GM18907 (cell line): ENCODE data around the gene ATP13A1.
A peak's percentile ranks its signal among the peaks of the same experiment; 100 is the strongest.
"Not testable (repeated sequence)": the region's sequence is repeated elsewhere in the genome, so short reads cannot be mapped to it uniquely, and the experiment has no call there.

Experiments used
- ATAC-seq: cut with Tn5 transposase; IDR thresholded peaks from one replicate; pipeline ENCODE4 v1.9.1; 2021; ENCODE audit warnings: mild to moderate bottlenecking, moderate library complexity; ENCODE audit not compliant: unreplicated experiment

ATP13A1 gene

DNA sequence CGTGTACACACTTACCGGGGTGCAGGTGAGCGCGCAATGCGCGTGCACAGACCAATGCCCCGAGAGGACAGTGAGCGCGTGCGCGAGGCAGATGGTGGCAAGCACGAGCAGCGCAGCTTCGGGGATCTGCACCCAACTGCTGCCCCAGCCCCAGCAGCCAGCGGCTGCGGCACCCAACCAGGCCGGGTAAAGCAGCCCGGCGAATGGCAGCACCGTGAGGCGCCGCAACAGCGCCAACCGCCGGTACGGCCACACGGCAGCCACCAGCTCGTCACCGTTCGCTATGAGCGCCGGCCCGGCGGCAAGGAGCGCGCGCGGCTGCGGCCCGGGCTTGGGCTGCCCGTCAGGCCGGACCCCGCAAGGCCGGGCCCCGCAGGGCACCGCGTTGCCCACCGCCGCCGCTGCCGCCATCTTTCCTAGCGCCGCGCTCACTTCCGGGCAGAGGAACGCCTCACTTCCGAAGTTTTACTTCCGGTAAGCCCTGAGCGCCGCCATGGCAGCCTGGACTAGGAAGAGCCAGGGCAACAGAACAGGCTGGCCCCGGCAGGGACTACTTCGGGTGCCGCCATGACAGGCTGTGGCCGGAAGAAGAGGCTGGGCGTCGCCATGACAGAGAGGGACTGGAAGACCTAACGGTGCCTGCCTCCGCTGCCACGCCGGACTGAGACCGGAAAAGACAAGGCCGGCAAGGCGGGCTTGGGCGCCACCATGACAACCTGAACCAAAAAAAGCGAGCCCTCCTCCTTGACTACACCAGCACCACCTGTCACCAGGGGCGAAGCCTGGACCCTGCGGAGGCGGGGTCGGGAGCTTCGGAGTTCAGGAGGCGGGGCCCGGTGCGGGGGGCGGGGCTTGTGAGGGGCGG is at the start of gene ATP13A1:
TSS of gene ATP13A1 (minus strand) at position 421 of the 865 bp plus-strand sequence. CDS start at position 411, 10 bp downstream.
- peak; percentile 76 for ATAC-seq

DNA sequence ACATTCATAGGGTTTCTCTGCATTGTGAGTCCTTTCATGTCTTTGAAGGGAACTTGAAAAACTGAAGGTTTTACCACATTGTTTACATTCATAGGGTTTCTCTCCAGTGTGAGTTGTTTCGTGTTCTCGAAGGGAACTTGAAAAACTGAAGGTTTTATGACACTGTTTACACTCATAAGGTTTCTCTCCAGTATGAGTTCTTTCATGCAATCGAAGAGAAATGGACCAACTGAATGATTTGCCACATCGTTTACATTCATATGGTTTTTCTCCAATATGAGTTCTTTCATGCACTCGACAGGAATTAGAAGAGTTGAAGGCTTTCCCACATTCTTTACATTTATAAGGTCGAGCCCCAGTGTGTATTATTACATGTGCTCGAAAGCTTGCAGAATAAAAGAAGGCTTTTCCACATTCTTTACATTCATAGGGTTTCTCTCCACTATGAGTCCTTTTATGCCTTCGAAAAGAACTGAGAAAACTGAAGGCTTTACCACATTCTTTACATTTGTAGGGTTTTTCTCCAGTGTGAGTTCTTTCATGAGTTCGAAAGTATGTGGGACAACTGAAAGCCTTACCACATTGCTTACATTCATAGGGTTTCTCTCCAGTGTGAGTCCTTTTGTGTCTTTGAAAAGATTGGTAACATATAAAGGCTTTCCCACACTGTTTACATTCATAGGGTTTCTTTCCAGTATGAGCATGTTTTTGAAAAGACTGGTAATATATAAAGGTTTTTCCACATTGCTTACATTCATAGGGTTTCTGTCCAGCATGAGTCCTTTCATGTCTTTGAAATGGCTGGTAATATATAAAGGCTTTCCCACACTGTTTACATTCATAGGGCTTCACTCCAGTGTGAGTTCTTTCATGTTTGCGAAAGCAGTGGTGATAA is 48.7 kb upstream of the ATP13A1 start:
- no peak for ATAC-seq

DNA sequence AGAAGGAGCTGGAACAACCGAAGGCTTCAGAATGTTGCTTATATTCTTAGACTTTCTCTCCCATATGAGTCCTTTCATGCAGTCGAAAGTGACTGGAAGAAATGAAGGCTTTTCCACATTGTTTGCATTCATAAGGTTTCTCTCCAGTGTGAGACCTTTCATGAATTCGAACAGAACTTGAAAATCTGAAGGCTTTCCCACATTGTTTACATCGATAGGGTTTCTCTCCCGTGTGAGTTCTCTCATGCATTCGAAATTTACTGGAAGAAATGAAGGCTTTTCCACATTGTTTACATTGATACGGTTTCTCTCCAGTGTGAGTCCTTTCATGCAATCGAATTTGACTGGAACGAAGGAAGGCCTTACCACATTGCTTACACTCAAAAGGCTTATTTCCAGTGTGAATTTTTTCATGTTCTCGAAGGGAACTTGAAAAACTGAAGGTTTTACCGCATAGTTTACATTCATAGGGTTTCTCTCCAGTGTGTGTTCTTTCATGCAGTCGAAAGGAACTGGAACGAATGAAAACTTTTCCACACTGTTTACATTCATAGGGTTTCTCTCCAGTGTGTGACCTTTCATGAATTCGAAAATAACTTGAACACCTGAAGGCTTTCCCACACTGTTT is 47.9 kb upstream of the ATP13A1 start:
- no peak for ATAC-seq

DNA sequence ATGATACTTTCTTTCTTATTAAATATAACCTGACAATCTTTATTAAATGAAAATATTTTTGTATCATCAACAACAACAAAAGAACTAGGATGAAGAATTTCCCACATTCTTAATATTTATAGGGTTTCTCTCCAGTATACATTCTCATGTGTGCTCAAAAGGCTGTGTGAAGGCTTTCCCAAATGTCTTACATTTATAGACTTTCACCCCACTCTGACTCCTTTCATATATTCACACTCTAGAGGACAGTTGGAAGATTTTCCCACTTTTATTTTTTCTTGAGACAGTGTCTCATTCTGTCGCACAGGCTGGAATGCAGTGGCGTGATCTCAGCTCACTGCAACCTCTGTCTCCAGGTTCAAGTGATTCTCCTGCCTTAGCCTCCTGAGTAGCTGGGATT is 47.0 kb upstream of the ATP13A1 start:
- no peak for ATAC-seq

DNA sequence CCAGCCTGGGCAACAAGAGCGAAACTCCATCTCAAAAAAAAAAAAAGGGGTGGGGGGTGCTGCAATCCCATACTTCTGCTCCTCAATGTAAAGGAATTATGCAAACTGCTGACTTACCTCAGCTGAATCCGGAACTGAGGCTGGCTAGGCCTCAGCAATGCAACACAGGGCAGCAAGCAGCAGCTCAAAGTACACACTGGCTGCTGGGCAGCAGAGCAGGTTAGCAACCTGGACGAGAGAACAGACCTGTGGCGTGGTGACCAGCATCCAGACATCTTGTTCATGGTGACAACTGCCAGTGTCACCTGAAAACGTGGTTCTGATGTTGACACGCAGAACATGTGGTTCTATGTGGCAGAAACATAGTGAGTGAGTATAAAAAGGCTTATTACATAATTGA is 41.4 kb upstream of the ATP13A1 start:
- ATAC-seq: no peak

DNA sequence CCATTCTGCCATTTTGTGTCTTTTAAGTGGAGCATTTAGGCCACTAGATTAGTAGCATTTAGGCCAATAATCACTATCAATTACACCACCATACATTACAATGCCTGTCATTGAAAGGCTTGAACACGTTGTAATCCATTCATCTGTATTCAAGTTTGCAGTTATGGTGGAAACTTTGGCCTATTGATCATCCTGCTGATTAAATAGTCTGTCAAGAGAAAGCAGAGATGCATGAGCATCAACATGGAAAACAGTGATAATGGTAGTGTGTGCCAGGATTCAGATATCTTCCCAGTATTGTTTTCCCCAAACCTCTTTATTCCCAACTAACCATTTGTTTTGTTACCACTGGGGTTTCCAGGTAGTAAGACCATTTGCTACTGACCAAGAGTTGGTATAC is 37.0 kb upstream of the ATP13A1 start:
- ATAC-seq: not testable (repeated sequence)

DNA sequence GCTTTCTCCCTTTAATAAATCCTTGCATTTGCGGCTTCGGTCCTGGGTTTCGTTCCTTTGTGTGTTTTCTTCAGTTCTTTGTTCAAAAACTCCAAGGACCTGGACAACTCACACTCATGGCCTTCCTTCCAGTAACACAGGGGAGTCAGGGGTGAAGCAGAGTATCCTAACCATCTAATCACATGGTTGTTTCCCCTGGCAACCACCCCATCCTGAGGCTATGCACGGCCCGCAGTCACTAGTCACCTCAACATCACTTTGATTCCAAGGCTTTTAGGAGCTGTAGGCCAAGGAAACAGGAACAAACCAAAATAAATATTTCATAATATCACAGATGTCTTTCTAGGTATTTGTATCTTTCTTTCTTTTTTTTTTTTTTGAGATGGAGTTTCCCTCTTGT is 34.1 kb upstream of the ATP13A1 start:
- ATAC-seq: no peak

DNA sequence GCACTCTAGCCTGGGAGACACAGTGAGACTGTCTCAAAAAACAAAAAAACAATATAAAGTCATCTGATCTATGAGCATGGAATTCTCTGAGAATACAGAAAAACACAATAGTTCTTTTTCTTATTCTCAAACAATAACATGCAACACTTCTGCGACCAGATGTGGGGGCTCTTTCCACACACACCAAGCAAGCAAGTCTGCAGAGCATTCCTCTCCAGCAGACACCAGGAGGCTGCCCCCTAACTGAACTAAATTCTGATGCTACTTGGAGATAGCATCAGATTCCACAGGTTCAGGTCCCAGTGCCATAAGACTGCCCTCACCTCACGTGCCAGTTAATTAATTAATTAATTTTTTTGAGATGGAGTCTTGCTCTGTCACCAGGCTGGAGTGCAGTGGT is 32.9 kb upstream of the ATP13A1 start:
- ATAC-seq: no peak

DNA sequence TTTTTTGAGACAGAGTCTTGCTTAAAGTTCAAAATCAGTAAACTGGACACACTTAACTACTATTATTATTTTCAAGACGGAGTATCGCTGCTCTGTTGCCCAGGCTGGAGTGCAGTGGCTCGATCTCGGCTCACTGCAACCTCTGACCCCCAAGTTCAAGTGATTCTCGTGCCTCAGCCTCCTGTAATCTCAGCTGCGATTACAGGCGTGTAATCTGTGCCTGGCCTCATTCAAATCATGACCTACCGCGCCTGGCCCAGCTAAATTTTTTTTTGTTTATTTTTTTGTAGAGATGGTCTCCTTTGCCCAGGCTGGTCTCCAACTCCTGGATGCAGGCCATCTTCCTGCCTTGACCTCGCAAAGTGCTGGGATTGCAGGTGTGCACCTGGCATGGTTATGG is 28.2 kb upstream of the ATP13A1 start:
- ATAC-seq: no peak

DNA sequence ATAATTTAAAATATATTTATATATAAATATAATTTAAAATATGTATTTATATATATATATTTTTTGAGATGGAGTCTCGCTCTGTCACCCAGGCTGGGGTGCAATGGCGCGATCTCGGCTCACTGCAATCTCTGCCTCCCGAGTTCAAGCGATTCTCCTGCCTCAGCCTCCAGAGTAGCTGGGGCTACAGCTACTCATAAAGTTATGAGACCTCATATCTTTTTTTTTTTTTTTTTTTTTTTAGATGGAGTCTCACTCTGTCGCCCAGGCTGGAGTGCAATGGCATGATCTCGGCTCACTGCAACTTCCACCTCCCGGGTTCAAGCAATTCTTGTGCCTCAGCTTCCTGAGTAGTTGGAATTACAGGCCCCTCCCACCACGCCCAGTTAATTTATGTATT is 25.5 kb upstream of the ATP13A1 start:
- ATAC-seq: not testable (repeated sequence)

DNA sequence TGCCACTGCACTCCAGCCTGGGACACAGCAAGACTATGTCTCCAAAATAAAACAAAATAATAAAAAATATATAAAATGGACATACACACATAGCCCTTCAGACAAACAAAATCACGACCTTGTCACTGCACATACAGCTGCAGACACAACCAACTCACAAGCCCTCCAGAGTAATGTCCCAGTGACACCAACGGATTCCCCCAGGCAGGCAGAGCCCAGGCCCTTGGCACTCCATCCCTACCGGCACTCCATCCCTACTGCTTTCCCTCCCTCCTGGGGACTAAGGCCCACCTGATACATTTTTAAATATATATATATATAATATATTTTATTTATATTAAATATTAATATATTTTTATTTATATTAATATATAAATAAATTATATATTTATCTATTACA is 23.6 kb upstream of the ATP13A1 start:
- no peak for ATAC-seq

DNA sequence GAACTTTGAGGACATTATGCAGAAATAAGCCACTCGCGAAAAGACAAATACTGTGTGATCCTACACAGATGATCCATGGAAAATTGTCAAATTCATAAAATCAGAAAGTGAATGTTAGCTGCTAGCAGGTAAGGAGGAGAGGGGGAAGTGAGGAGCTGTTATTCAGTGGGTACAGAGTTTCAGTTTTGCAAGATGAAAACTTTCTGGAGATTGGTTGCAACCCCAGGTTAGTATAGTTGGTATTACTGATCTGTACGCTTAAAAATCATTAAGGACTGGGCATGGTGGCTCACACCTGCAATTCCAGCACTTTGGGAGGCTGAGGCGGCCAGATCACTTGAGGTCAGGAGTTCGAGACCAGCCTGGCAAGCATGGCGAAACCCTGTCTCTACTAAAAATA is 23.1 kb upstream of the ATP13A1 start:
- no peak for ATAC-seq

DNA sequence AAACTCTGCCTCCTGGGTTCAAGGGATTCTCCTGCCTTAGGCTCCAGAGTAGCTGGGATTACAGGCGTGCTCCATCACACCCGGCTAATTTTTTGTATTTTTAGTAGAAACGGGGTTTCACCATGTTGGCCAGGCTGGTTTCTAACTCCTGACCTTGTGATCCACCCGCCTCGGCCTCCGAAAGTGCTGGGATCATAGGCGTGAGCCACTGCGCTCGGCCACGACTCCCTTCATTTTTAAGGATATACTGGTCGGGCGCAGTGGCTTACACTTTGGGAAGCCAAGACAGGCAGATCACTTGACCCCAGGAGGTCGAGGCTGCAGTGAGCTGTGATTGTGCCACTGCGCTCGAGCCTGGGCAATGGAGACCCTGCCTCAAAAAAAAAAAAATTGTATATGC is 22.6 kb upstream of the ATP13A1 start:
- ATAC-seq: not testable (repeated sequence)

DNA sequence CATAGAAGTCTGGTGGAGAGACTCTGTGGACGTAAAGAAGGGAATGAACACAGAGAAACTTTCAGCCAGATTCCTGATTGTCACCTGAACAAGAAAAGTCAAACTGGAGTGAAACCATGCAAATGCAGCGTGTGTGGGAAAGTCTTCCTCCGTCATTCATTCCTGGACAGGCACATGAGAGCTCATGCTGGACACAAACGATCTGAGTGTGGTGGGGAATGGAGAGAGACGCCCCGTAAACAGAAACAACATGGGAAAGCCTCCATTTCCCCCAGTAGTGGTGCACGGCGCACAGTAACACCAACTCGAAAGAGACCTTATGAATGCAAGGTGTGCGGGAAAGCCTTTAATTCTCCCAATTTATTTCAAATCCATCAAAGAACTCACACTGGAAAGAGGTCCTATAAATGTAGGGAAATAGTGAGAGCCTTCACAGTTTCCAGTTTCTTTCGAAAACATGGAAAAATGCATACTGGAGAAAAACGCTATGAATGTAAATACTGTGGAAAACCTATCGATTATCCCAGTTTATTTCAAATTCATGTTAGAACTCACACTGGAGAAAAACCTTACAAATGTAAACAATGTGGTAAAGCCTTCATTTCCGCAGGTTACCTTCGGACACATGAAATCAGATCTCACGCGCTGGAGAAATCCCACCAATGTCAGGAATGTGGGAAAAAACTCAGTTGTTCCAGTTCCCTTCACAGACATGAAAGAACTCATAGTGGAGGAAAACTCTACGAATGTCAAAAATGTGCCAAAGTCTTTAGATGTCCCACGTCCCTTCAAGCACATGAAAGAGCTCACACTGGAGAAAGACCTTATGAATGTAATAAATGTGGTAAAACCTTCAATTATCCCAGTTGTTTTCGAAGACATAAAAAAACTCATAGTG is 15.9 kb upstream of the ATP13A1 start:
- no peak for ATAC-seq

DNA sequence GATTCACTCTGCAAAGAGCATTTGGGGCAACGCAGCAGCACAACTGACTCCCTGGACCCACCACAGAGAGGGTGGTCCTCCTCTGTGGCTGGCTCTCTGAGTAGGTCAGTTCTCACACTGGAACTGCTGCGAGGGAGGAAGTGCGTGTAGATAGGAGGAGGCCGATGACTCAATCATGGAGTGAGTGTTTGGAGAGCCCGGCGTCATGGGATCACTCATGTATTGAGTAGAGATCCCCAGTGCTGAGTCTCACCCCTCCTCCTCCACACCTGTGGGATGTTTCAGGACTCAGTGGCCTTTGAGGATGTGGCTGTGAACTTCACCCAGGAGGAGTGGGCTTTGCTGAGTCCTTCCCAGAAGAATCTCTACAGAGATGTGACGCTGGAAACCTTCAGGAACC is 14.1 kb upstream of the ATP13A1 start:
- no peak for ATAC-seq

DNA sequence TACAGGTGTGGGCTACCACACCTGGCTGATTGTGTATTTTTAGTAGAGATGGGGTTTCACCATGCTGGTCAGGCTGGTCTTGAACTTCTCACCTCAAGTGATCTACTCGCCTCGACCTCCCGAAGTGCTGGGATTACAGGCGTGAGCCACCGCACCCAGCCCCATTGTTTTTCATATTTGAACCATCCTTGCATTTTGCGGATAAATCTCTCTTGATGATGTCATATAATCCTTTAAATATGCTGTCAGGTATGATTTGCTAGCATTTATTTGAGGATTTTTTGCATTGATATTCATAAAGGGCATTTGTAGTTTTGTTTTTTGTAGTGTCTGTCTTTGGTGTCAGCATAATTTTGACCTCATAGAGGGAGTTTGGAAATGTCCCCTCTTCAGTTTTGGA is 10.8 kb upstream of the ATP13A1 start:
- no peak for ATAC-seq

DNA sequence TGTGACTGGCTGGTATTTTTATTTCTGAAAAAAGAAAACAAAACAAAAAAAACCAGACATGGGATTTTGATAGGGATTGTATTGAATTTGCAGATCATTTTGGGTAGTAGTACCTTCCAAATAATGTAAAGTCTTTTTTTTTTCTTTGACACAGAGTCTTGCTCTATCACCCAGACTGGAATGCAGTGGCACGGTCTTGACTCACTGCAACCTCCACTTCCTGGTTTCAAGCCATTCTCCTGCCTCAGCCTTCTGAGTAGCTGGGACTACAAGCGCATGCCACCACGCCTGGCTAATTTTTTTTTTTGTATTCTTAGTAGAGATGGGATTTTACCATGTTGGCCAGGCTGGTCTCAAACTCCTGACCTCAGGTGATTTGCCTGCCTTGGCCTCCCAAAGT is 9.3 kb upstream of the ATP13A1 start:
- ATAC-seq: no peak

DNA sequence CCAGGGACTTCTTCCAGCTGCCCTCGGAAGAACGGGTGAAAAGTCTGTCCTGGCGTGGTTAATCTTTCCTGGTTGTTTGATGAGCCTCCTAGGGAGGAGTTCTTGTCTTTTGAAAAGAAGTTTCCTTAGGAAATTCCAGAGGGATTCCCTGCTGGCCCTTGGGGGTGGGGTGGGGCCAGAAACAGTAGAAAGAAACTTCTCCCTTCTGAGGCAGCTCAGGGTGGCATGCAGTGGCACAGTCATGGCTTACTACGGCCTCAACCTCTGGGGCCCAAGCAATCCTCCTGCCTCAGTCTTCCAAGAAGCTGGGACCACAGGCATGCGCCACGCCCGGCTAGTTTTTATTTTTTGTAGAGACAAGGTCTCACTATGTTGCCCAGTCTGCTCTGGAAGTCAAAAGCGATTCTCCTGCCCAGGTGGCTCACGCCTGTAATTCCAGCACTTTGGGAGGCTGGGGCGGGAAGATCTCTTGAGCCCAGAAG is 6.6 kb upstream of the ATP13A1 start:
- ATAC-seq: no peak

DNA sequence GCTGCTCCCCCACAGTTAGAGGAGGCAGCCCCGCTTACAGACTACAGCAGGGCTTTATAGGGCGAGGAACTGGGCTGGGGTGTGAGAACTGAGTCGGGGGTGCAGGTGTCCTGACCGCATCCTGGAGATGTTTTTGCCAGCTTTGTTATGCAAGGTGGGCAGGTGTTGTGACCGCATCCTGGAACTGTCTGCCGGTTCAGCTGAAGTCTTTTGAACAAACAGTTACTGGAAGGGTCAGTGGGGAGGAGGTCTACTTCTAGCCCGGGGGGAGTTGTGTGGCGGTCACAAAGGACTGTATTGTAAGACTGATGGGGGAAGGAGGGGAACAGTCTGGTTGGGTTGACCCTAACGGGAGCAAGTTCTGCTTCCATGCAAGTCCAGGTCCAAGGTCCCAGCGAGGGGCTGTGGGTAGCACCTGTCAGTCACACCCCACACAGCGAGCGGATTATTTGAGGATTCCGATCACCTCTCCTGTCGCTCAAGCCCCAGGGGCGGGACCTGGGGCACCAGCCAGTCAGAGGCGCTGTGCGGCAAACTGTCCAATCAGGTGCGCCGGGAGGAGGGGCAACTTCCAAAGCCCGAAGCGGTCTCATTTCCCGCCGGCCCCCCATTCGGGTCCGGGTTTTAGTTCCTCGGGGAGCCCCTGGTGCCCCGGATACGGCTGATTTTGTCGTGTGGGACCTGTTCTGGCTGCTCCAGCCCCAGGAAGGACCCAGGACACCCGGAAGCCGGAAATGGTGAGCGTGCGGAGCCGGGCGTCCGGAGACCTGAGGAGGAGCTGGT is 4.9 kb upstream of the ATP13A1 start, which contains the start of gene ZNF101:
TSS of gene ZNF101 (plus strand) at position 610 of the 783 bp plus-strand sequence. CDS start at position 735, 125 bp downstream.
- peak; percentile 73 for ATAC-seq
